ENCODE results near the gene CATSPER4.
"Not testable (repeated sequence)": the region's sequence is repeated elsewhere in the genome, so short reads cannot be mapped to it uniquely, and the experiment has no call there.

CATSPER4 gene

DNA sequence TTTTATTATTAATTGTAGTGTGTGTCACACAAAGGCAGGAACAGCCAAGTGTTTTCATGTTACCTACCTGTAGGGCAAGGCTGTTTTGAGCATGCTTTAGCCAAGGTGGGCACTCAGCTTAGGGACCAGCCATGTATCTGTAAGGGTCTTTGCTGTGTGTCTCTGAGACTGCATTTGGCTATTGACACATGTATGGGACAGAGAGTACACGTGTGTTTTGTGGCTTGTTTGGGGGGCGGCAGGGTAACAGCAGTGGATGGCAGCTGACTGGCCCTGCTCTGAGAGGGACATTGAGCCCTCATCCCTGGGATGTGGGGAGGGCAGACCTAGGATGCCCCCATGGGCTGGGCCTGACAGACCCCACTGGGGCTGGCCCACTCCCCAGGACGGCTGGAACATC is 6.9 kb downstream of the CATSPER4 start:
- no peak for DNase-seq

DNA sequence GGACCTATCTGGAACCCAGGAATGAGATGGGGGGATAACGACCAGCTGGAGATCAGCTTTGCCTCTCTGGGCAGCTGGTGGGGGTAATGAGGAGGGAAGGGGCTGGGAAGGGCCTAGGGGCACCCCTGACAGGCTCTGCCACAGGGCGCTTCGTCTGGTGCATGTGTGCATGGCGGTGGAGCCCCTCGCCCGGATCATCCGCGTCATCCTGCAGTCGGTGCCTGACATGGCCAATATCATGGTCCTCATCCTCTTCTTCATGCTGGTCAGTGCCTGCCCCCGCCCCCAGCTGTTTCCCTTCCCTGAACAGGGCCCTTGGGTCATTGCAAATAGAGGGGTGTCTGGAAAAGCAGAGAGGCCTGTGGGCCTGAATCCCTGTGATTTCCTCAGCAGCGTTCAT is 7.4 kb downstream of the CATSPER4 start:
- no peak for DNase-seq

DNA sequence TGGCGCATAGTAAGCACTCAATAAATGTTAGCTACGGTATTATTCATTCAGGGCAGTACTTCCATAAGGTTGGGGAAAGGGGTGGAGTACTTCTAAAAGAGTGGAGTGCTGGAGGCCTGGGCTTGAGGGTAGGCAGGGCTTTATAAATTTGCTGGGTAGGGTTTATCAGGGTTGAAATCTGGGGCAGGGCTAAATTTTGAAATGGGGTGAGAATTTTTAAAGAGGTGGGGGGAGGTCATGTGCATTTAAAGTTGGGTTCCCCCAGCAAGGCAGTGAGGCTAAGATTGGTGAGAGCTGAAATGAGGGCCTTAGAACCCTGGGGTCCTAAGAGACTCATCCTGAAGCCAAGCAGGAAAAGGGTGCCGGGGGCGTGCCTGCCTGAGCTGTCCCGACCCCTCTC is 10.0 kb downstream of the CATSPER4 start:
- DNase-seq: no peak

DNA sequence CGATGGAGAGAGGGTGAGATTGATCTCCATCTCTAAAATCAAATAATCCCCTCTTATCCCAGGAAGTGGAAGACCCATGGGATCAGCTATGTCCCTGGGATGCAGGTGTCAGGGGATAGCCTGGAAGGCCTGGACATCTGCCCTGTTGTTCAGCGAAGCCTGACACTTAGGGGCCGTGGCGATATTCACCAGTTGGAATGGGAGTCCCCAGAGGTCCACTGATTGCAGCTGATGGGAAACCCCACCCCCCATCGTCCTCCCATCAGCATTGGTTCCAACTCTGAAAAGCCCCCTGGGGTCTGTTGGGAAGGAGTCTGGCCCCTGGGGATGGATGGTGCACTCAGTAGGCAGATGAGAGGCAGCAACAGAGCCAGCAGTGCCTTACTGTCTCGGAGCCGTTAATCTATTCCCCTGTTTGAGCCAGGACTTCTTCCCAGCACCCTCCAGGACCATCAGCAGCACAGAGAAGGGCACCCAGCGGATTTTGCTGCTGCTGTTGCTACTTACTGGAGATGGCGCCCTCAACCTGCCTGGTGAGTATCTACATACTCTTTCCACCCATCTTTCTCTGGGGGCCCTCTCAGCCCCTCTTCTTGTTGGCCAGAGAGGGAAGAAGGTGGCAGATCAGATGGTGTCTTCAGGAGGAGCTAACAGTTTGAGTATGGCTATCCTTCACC is 13.4 kb downstream of the CATSPER4 start:
- DNase-seq: no peak

DNA sequence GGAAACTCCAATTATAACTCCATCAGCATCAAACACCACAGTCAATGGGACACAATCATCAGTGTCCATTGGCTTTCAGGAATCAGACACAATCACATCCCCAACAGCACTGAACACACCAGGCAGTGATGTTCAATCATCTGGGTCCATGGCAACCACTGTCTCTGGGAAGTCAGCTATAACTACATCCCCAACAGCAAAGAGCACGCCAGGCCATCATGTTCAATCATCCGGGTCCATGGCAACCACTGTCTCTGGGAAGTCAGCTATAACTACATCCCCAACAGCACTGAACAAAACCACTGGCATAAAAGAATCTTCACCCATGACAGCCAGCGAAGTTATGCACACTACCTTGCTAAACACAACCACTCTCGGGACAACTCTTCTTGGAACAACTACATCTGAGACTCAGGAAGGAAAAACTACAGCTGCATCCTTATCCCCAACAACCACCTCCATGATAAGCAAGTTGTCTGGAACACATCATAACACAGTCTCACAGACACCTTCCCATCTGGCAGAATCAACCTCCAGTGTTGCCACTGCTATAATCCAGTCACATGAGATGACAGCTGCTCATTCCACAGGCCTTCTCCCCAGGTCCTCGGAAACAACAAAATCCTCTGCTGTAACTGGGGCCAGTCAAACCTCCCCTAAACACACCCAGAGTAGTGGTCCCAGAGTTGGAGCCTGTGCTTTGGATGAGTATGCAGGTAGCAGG is 19.9 kb downstream of the CATSPER4 start:
- DNase-seq: no peak

DNA sequence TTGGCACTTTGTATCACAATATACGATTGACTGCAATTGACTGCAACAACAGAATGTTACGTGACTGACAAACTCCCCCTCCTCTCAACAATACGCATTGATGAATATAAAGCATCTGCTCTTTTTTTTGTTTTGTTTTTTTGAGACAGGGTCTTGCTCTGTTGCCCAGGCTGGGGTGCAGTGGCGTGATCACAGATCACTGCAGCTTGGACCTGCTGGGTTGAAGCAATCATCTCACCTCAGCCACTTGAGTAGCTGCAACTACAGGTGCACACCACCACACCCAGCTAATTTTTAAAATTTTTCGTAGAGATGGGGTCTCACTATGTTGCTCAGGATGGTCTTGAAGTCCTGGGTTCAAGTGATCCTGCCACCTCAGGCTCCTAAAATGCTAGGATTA is 22.3 kb downstream of the CATSPER4 start:
- DNase-seq: no peak

DNA sequence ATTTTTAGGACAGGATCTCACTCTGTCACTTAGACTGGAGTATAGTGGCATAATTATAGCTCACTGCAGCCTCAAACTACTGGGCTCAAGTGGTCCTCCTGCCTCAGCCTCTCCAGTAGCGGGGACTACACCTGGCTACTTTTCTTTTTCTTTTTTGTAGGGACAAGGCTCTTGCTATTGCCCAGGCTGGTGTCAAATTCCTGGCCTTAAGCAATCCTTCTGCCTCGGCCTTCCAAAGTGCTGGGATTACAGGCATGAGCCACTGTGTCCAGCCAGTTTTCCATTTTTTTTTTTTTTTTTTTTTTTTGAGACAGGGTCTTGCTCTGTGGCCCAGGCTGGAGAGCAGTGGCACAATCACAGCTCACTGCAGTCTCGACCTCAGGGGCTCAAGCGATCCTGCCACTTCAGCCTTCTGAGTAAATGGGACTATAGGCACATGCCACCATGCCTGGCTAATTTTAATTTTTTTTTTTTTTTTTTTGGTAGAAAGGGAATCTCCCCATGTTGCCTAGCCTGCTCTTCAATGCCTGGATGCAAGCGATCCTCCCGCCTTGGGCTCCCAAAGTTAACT is 23.0 kb downstream of the CATSPER4 start:
- no peak for DNase-seq

DNA sequence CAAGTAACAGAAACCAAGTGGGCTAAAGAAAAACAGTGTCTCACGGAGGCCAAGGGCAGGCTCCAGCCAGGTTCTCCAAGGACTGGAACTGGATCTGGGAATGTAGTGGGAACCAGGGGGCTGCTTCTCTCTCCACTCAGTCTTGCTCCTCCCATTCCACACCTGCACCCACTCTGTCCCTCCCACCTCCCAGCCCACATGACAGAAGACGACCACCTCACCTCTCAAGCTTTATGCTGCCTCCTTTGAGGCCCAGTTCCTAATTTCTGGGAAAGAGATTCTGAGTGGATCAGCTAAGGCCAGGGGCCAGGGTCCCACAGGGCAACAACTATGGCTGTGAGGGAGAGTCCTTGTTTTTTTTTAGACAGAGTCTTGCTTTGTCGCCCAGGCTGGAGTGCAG is 24.8 kb downstream of the CATSPER4 start:
- DNase-seq: no peak

DNA sequence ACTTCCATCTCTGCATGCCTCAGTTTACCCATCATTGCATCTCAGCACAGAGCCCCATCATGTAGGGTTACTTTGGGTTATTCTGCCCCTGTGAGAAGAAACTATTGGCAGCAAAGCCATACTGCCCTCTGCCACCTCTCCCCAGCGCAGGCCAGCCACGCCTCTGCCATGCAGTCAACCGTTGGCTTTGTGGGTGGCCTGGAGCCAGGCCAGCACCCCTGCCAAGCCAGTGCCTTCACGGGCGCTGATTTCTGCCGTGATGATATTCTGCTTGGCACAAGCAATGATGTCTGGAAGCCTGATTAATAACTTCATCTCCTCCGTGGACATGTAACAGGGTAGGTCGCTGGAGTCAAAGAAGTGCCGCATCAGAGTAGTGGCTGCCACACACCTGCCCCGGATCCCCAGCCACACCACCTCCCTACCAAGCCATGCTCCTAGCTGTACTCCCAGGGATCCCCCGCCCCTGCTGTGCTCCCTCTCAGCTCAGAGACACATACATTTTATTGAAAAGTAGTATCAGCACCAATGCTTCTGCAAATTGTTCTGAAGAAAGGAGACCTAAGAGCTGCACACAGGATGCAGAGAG is 28.6 kb downstream of the CATSPER4 start:
- no peak for DNase-seq

DNA sequence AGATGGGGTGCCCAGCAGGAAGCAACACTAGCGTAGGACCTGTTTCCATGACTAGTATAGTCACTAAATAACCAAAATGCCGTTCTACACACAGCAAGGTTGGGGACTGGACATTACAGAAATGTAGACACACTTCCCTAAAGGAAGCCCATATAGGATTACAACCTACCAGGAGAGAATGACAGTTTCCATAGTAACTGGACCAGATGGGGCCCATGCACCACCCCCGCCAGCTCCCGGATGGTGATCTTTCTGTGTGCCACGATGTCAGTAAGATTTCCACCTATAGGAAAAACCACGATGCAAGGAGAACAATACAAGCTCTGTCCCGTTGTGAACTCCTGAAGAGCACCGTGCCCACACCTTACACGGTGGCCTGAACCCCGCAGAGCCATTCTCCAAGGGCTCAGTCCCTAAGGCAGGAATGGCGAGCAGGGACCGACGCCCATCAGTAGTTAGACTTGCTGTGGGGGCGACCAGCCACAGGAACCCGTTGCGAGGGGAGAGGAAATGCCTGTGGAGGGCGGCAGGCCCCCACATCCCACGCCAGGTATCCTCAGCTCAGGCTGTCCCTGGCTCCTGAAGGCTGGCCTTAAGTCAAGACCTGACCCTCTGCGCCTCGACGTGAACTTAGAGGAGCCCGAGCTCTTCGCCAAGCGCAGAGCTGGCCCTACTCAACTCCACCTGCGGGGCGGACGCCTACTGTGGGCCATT is 30.0 kb downstream of the CATSPER4 start:
- DNase-seq: no peak

DNA sequence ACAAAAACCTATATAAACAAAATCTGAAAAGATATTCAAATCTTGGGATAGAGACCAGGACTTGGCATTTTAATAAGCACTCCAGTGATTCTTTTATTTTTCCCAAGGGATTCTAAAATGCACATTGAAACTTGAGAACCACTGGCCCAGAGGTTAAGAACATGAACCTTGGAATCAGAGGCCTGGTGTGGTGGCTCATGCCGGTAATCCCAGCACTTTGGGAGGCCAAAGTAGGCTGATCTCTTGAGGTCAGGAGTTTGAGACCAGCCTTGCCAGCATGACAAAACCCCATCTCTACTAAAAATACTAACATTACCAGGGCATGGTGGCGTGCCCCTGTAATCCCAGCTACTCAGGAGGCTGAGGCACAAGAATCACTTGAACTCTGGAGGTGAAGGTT is 30.7 kb downstream of the CATSPER4 start:
- no peak for DNase-seq

DNA sequence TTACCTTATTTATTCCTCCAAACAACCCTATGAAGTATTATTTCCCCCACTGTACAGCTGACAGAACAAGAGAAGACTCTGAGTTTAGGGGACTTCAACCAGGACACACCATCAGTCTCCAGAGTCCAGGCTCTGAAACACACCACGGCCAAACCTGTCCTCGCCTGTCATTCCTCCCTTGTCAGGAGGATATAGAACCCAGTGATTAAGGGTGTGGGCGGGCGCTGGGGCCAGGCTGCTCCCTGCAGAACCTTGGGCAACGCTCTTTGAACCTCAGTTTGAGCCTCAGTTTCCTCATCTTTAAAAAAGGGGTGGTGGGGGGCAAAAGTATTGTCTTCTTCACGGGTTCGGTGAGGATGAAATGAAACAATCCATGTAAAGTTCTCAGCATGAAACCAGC is 34.2 kb downstream of the CATSPER4 start:
- DNase-seq: no peak

DNA sequence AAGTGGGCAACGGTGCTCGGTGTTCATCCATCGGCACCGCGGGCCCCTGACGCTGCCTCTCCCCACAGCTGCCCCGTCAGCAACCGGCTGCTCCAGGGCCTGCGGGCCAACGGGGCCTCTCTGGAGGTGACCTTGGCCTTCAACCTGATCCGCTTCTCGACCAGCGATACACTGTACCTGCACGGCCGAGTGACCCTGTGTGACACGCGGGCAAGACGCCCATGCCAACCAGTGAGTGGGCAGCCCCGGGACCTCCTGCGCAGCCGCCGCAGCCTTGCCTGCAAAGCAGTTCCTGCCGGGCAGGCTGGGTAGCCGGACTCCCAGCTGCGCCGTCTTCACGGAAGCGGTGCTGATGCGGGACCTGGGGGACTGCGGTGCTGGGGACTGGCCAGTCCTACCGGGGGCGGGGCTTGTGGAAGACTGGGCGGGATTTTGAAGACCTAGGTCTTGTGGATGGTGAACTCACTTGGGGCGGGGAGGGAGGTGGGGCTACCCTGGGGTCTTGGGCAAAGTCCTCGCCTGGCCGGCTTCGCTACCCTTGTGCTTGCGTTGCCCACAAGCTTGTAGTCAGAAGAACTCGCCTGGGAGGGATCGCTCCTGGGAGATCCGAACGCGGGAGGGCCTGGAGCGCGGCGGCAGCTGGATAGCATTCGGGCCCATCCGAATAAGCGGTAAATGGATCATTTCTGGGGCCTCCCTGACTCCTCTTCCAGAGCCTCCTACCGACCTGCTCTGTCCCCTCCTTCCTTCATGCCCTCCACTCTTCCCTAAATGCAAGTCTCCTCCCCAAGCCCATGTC is 34.8 kb downstream of the CATSPER4 start:
- DNase-seq: peak; percentile 23 to 39

DNA sequence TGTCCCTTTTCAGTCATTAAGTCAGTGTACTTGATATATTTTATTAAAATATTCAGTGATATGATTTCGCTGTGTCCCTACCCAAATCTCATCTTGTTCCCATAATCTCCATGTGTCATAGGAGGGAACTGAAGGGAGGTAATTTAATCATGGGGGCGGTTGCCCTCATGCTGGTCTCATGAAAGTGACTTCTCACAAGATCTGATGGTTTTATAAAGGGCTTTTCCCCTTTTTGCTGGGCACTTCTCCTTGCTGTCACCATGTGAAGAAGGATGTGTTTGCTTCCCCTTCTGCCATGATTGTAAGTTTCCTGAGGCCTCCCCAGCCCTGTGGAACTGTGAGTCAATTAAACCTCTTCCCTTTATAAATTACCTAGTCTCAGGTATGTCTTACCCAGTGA is 40.3 kb downstream of the CATSPER4 start:
- DNase-seq: not testable (repeated sequence)

DNA sequence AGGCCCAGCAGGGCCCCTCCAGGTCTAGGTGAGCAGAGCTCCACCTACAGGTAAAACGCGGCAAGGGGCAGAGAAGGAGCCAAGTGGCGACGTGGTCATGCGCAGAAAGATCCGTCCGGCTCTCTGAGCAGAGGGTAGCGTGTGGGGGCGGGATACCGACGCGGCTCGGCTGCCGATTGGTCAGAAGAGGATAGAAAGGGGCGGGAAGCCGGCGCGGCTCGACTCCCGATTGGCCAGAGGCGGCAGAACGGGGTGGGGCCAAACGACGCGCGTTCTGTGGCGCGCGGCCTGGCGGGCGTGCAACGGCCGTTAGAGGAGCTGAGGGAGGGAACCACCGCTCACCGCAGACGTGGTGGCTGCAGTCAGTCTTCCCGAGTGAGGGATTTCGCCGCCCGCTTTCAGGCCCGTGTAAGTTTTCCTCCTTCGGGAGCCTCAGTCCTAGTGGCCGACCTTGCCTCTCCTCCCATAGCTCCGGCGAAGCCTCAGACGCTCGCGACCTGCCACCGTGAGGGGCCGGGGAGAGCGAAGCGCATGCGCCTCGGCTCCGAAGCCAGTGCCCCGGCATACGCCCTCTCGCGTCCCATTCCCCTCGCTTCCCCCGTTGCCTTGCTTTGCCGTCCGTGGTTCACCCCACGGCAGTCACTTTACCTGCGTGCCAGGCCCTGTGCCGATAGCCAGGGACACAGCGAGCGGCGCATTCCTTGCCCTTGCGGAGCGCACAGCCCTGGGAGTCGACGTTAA is 43.7 kb downstream of the CATSPER4 start, which contains the start of gene CEP85:
CEP85 (plus strand) TSS at position 298 of the 741 bp plus-strand sequence. CDS start 5,584 bp downstream, outside the sequence.
- peak; percentile 93 to 97 for DNase-seq

DNA sequence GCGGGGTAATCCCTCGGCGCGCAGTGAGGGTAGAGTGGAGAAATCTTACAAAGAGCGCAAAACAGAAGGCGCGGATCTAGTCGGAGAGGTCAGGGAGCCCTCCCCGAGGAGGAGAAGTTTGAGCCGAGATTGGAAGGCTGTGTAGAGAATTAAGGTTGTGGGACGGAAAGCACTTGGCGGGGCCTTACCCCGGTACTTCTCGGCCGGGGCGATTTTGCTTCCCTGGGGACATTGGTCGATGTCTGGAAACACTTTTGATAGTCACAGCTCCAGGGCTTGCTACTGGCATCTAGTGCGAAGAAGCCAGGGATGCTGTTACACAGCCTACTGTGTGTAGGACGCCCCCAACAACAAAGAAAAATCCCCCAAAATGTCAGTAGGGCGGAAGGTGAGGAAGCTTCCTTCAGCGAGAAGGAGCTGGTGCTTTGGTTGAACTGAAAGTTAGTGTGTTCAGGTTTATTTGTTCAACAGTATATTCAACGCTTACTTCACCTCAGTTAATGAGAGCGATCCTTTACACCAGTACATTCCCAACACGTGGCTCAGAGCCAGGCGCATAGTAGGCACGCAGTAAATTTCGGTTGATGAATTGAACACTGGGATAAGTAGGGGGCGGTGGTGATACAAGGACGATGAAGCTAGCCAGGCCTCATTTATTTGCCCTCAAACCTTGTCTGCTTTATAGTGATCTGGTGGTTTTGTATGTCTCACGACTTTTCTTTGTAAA is 44.4 kb downstream of the CATSPER4 start:
- no peak for DNase-seq

DNA sequence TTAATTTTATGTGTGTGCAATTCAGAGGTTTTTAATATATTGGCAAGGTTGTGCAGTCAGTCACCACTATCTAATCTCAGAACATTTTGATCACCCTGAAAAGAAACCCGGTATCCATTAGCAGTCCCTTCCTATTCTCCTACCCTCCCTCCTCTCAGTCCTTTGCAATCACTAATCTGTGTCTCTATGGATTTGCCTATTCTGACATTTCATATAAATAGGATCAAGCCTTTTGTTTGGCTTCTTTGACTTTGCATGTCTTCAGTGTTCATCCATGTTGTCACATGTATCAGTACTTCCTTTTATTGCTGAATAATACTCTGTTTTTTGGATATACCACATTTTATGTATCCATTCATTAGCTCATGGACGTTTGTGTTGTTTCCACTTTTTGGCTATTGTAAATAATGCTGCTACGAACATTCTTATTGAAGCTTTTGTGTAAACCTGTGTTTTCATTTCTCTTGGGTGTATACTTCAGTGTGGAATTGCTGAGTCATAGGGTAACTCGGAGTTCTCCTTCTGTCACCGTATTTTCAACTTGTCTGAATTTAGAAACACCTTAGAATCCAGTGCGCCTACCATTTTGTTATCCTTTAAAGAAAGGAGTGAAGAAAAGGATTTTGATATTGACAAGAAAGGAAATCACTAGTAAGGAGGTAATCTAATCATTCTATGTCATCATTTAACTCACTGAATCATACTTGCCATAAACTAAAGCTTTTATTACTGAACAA is 47.0 kb downstream of the CATSPER4 start:
- DNase-seq: no peak

DNA sequence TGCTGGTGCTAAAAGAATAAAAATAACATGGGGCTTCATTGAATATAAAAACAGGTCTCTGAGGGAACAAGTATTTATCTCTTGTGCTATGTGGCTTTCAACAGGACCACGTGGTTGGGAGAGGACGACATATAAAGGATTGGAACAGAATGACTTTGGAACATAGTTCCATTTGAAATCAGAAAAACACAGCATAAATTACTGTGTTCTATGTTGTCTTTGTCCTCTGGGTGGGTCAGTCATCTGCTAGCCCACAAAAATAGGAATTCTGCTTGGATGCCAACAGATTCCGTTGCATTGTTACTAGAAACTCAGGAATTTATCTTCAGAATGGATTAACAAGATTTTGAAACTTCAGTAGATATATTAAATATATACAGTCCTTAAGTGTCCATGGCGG is 49.5 kb downstream of the CATSPER4 start:
- DNase-seq: no peak

All from NCI-H1930 (cell line).